ENCODE results near the gene RNU6-1. TPM values are rescaled to one million over a fixed set of nuclear protein-coding genes. Genes with fewer than 3 reads are reported as not detected.

Gene RNU6-1
- total RNA-seq, 2 experiments from 2014 or later: not detected

DNA sequence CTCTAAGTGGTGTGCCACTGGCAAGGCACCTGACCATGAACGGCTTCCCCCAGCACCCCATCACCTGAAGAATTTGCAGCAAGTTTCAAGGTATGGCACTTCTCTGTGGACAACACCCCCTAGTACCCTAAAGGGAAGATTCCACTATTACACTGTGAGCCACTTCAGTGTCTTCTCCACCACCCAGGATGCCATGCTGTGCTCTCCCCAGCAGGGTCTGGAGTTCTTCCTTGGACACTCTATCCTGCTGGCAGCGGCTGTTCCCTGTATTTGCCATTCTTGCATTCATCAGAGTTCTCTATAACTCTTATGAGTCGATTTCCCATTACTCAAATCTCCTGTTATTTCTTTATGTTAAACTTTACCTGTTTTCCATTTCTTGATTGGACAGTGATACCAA, 33.9 kb upstream of the RNU6-1 start:
- Mint-ChIP-seq H3K27me3 (ENCODE audit: low read depth) (peaks cover 25% of the 10 kb centered on the region), H3K4me3 (no peak overlapping the region), H3K9me3 (ENCODE audit: insufficient read depth) (no peaks in the 10 kb centered on the region), H3K4me1 (ENCODE audit: low read depth) (no peaks in the 10 kb centered on the region), H3K27ac (no peak overlapping the region), H3K36me3 (ENCODE audit: low read depth) (no peaks in the 10 kb centered on the region)
- ATAC-seq (no peak), DNase-seq (no peak)
- CTCF ChIA-PET: interaction anchor here (0.7 to 2.0 kb wide), 2 partner anchors 10 to 11 kb away, joined by 3 to 8 read pairs; no protein-coding TSS in a partner anchor
- POLR2A ChIA-PET: no interaction called here

- Mint-ChIP-seq H3K27me3 (ENCODE audit: low read depth) (peaks cover 21% of the 10 kb centered on the region), H3K27ac (no peak overlapping the region), H3K36me3 (ENCODE audit: low read depth) (no peaks in the 10 kb centered on the region), H3K4me3 (no peak overlapping the region), H3K4me1 (ENCODE audit: low read depth) (no peaks in the 10 kb centered on the region), H3K9me3 (ENCODE audit: insufficient read depth) (no peaks in the 10 kb centered on the region)
- CTCF ChIA-PET: no interaction called here
- ATAC-seq (no peak), DNase-seq (no peak)
- POLR2A ChIA-PET: no interaction called here
Observed at GRCh38 chr15:67870868-67871408, 31.1 kb upstream of the RNU6-1 start.

GRCh38 chr15:67869701-67870100, 29.9 kb upstream of the RNU6-1 start:
- CTCF ChIA-PET: no interaction called here
- Mint-ChIP-seq H3K36me3 (ENCODE audit: low read depth) (no peaks in the 10 kb centered on the region), H3K9me3 (ENCODE audit: insufficient read depth) (no peaks in the 10 kb centered on the region), H3K27ac (no peak overlapping the region), H3K4me3 (no peak overlapping the region), H3K4me1 (ENCODE audit: low read depth) (no peaks in the 10 kb centered on the region), H3K27me3 (ENCODE audit: low read depth) (peaks cover 22% of the 10 kb centered on the region)
- POLR2A ChIA-PET: no interaction called here
- no peak for ATAC-seq
- DNase-seq: no peak

DNA sequence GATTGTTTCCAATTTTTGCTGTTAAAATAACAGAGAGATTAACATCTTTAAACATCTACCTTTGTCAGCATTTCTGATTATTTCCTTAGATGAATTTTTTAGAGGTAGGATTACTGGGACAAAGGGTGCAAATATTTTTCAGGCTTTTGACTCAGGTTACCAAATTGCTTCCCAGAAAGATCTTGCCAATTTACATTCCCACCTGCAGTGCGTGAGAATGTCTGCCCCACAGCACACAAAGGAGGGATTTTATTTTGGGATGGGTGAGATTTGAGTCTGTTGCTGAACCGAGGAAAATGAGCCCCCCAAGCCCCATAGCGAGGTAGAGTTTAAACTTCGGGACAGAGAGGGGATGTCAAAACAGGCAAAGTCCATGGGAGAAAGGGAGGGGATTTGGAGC, 25.9 kb upstream of the RNU6-1 start:
- ATAC-seq (no peak), DNase-seq (no peak)
- no peaks in the 10 kb centered on the region for H3K36me3 Mint-ChIP-seq (ENCODE audit: low read depth)
- H3K9me3 Mint-ChIP-seq (ENCODE audit: insufficient read depth): no peaks in the 10 kb centered on the region
- H3K4me3 Mint-ChIP-seq: no peak overlapping the region
- ChIA-PET POLR2A (no interaction called here), CTCF (no interaction called here)
- H3K27ac Mint-ChIP-seq: no peak overlapping the region
- peaks cover 10% of the 10 kb centered on the region for H3K27me3 Mint-ChIP-seq (ENCODE audit: low read depth)
- H3K4me1 Mint-ChIP-seq (ENCODE audit: low read depth): peaks cover 5% of the 10 kb centered on the region

- H3K27ac Mint-ChIP-seq: no peak overlapping the region
- DNase-seq: no peak
- ATAC-seq: no peak
- H3K9me3 Mint-ChIP-seq (ENCODE audit: insufficient read depth): no peaks in the 10 kb centered on the region
- CTCF ChIA-PET: no interaction called here
- H3K4me3 Mint-ChIP-seq: no peak overlapping the region
- H3K36me3 Mint-ChIP-seq (ENCODE audit: low read depth): no peaks in the 10 kb centered on the region
- H3K4me1 Mint-ChIP-seq (ENCODE audit: low read depth): peaks cover 5% of the 10 kb centered on the region
- POLR2A ChIA-PET: no interaction called here
- peaks cover 12% of the 10 kb centered on the region for H3K27me3 Mint-ChIP-seq (ENCODE audit: low read depth)
Observed at GRCh38 chr15:67865331-67865730, 25.5 kb upstream of the RNU6-1 start.

DNA sequence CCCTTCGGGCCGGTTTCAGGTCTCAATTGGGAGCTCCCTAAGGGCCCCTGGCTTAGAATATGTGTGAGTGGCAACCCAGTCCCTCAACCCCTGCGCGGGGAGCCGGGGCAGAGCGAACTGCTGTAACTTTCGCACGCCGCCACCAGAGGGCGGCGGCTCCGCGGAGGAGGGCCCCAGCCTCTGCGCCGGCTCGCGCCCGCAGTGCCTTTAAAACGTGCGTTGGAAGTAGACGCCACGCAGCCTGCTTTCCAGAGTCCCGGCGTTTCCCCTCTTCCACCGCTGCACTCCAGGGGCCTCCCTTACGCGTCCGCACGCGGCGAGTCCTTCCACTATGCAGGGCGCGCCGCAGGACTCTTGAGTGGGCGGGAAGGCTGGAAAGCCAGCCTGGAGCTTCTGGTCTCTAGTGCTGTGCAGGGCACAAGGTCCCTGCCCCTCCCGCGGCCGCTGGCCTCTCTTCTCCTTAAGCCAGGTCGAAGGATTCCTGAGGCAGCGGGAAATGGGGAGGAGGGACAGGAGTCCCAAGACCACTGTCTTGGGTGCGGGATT, 23.7 kb upstream of the RNU6-1 start:
- H3K9me3 Mint-ChIP-seq (ENCODE audit: insufficient read depth): no peaks in the 10 kb centered on the region
- POLR2A ChIA-PET: no interaction called here
- H3K27ac Mint-ChIP-seq: no peak overlapping the region
- H3K36me3 Mint-ChIP-seq (ENCODE audit: low read depth): no peaks in the 10 kb centered on the region
- peak; percentile 99 for ATAC-seq
- peak overlapping the region; percentile 45 for H3K4me3 Mint-ChIP-seq
- peaks cover 5% of the 10 kb centered on the region for H3K4me1 Mint-ChIP-seq (ENCODE audit: low read depth)
- H3K27me3 Mint-ChIP-seq (ENCODE audit: low read depth): peaks cover 15% of the 10 kb centered on the region
- CTCF ChIA-PET: interaction anchor here (0.7 to 2.2 kb wide), 25 partner anchors 10 to 443 kb away, joined by 3 to 16 read pairs (median 4); partner anchors contain the start of gene PIAS1
- DNase-seq: peak; percentile 76

DNA sequence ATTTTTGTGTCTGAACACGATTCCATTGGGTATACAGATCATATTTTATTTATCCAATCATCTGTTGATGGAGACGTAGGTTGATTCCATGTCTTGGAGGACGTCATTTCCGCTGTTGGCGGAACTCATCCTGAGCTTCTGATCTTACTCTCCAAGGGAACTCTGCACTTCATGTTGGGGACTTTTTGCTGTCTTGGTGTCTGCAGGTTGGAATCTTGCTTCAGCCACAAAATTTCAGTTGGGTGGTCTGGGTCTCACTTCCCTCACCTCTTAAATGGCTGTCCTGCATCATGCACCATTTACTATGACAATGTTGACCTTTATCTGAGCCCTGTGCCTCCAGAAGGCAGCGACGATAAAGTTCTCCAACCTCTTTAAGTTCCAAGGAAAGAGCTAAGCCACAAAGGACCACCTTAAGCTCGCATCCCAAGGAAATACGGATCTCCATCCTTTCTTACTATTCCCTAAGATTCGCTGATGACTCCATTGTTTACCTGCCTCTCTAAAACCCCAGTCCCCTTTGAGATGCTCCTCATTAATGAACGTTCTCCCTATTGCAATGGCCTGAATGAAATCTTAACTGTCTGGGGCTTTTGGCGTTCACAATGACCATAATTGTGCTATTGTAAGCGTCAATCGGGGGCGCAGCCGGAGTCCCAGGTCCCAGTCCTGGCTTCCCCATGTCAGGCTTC, 23.1 kb upstream of the RNU6-1 start:
- H3K4me3 Mint-ChIP-seq: peak overlapping the region; percentile 45
- DNase-seq (no peak), ATAC-seq (no peak)
- H3K9me3 Mint-ChIP-seq (ENCODE audit: insufficient read depth): no peaks in the 10 kb centered on the region
- CTCF ChIA-PET: interaction anchor here (0.7 to 2.2 kb wide), 19 partner anchors 9 to 443 kb away, joined by 3 to 16 read pairs (median 4); partner anchors contain the start of gene PIAS1
- H3K36me3 Mint-ChIP-seq (ENCODE audit: low read depth): no peaks in the 10 kb centered on the region
- peaks cover 15% of the 10 kb centered on the region for H3K27me3 Mint-ChIP-seq (ENCODE audit: low read depth)
- peaks cover 5% of the 10 kb centered on the region for H3K4me1 Mint-ChIP-seq (ENCODE audit: low read depth)
- POLR2A ChIA-PET: no interaction called here
- H3K27ac Mint-ChIP-seq: no peak overlapping the region

DNA sequence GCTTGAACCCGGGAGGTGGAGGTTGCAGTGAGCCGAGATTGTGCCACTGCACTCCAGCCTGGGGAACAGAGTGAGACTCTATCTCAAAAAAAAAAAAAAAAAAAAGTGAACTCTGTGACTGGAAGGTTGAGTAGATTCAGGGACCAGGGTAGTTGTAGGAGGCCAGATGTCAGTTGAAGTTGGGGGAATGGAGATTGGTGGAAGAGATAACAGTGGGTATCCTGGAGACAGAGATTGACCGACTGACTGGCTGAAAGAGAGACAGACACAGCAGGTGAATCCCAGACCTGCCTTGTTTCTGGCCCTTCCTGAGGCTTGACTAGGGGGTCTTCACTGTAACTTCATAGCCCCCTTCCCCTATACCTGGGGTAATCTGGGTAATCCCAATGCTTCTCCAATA, 22.1 kb upstream of the RNU6-1 start:
- Mint-ChIP-seq H3K9me3 (ENCODE audit: insufficient read depth) (no peaks in the 10 kb centered on the region), H3K27ac (no peak overlapping the region), H3K27me3 (ENCODE audit: low read depth) (peaks cover 15% of the 10 kb centered on the region), H3K4me3 (no peak overlapping the region), H3K4me1 (ENCODE audit: low read depth) (peaks cover 5% of the 10 kb centered on the region), H3K36me3 (ENCODE audit: low read depth) (no peaks in the 10 kb centered on the region)
- DNase-seq: no peak
- CTCF ChIA-PET: interaction anchor here (2.1 kb wide), 1 partner anchor 8 kb away, joined by 7 read pairs; no protein-coding TSS in a partner anchor
- POLR2A ChIA-PET: interaction anchor here (1.4 kb wide), 1 partner anchor 193 kb away, joined by 3 read pairs; the partner anchor contains the start of gene PIAS1
- ATAC-seq: no peak

GRCh38 chr15:67859331-67859946, 19.6 kb upstream of the RNU6-1 start:
- ATAC-seq (no peak), DNase-seq (no peak)
- H3K4me1 Mint-ChIP-seq (ENCODE audit: low read depth): peaks cover 5% of the 10 kb centered on the region
- no peaks in the 10 kb centered on the region for H3K9me3 Mint-ChIP-seq (ENCODE audit: insufficient read depth)
- POLR2A ChIA-PET: no interaction called here
- no peak overlapping the region for H3K27ac Mint-ChIP-seq
- CTCF ChIA-PET: no interaction called here
- peaks cover 13% of the 10 kb centered on the region for H3K27me3 Mint-ChIP-seq (ENCODE audit: low read depth)
- H3K4me3 Mint-ChIP-seq: no peak overlapping the region
- no peaks in the 10 kb centered on the region for H3K36me3 Mint-ChIP-seq (ENCODE audit: low read depth)

- no peak overlapping the region for H3K27ac Mint-ChIP-seq
- peaks cover 7% of the 10 kb centered on the region for H3K27me3 Mint-ChIP-seq (ENCODE audit: low read depth)
- H3K36me3 Mint-ChIP-seq (ENCODE audit: low read depth): no peaks in the 10 kb centered on the region
- H3K9me3 Mint-ChIP-seq (ENCODE audit: insufficient read depth): no peaks in the 10 kb centered on the region
- ATAC-seq (no peak), DNase-seq (no peak)
- POLR2A ChIA-PET: no interaction called here
- no peaks in the 10 kb centered on the region for H3K4me1 Mint-ChIP-seq (ENCODE audit: low read depth)
- CTCF ChIA-PET: interaction anchor here (0.7 kb wide), 1 partner anchor 9 kb away, joined by 4 read pairs; no protein-coding TSS in a partner anchor
- H3K4me3 Mint-ChIP-seq: no peak overlapping the region
Observed at GRCh38 chr15:67857220-67857619, 17.4 kb upstream of the RNU6-1 start.

DNA sequence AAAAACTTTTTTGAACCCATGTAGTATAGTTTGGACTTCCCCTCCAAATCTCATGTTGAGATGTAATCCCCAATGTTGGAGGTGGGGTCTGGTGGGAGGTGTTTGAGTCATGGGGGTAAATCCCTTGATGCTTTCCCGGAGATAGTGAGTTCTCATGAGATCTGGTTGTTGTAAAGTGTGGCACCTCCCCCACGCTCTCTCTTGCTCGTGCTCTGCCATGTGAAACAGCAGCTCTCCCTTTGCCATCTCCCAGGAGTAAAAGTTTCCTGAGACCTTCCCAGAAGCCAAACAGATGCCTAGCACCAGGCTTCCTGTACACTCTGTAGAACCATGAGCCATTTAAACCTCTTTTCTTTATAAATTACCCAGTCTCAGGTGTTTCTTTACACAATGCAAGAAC, 16.0 kb upstream of the RNU6-1 start:
- CTCF ChIA-PET: no interaction called here
- H3K4me1 Mint-ChIP-seq (ENCODE audit: low read depth): no peaks in the 10 kb centered on the region
- no peak for ATAC-seq
- no peaks in the 10 kb centered on the region for H3K36me3 Mint-ChIP-seq (ENCODE audit: low read depth)
- H3K27me3 Mint-ChIP-seq (ENCODE audit: low read depth): peaks cover 7% of the 10 kb centered on the region
- no peaks in the 10 kb centered on the region for H3K9me3 Mint-ChIP-seq (ENCODE audit: insufficient read depth)
- POLR2A ChIA-PET: interaction anchor here (0.7 kb wide), 1 partner anchor 322 kb away, joined by 3 read pairs; no protein-coding TSS in a partner anchor
- H3K27ac Mint-ChIP-seq: no peak overlapping the region
- no peak overlapping the region for H3K4me3 Mint-ChIP-seq
- no peak for DNase-seq

DNA sequence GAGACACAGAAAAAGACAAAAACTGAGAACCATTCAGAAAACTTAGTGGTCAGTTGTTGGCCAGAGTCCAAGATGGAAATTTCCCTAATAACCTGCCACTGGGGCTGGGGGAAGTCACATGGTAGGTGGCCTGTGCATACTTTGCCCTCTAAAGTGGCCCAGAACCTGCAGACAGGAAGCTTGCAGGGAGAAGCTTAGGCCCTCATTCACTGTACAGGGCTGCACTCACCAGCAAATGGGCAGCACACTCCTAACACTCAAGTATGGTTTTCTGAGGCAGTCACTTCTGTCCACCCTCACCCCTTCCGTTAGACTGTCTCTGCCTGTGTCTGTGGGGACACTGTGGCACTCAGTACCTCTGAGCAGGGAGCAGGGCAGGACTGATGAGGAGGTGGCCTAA, 14.5 kb upstream of the RNU6-1 start:
- Mint-ChIP-seq H3K36me3 (ENCODE audit: low read depth) (no peaks in the 10 kb centered on the region), H3K27ac (no peak overlapping the region), H3K4me3 (no peak overlapping the region), H3K27me3 (ENCODE audit: low read depth) (peaks cover 2% of the 10 kb centered on the region), H3K9me3 (ENCODE audit: insufficient read depth) (no peaks in the 10 kb centered on the region), H3K4me1 (ENCODE audit: low read depth) (no peaks in the 10 kb centered on the region)
- ATAC-seq: no peak
- CTCF ChIA-PET: interaction anchor here (1.0 to 2.0 kb wide), 3 partner anchors 9 to 614 kb away, joined by 3 to 7 read pairs (median 3); no protein-coding TSS in a partner anchor
- DNase-seq: no peak
- POLR2A ChIA-PET: no interaction called here

Measured in activated CD8-positive, alpha-beta T cell treated with anti-CD3 and anti-CD28 coated beads, Interleukin-2, amount 10 ng/mL, durations not matched to agents 7 days and 5 days (primary cell).